C4-2B (cell line): Measurements from ENCODE around the gene UGT2A3.

Experiments
- ZFX ChIP-seq: fragments of 450-650 bp; IDR thresholded peaks from 2 replicates; pipeline ENCODE4 v1.6.1; 2017
- TF ChIP-seq, protein P1 (sequence below): fragments of 450-650 bp; conservative IDR thresholded peaks from 2 replicates; pipeline ENCODE4 v1.5.1; 2017; ENCODE audit warnings: mild to moderate bottlenecking

- TF ChIP-seq, protein P1, sequence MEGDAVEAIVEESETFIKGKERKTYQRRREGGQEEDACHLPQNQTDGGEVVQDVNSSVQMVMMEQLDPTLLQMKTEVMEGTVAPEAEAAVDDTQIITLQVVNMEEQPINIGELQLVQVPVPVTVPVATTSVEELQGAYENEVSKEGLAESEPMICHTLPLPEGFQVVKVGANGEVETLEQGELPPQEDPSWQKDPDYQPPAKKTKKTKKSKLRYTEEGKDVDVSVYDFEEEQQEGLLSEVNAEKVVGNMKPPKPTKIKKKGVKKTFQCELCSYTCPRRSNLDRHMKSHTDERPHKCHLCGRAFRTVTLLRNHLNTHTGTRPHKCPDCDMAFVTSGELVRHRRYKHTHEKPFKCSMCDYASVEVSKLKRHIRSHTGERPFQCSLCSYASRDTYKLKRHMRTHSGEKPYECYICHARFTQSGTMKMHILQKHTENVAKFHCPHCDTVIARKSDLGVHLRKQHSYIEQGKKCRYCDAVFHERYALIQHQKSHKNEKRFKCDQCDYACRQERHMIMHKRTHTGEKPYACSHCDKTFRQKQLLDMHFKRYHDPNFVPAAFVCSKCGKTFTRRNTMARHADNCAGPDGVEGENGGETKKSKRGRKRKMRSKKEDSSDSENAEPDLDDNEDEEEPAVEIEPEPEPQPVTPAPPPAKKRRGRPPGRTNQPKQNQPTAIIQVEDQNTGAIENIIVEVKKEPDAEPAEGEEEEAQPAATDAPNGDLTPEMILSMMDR: no peak
- no peak for TF ChIP-seq ZFX
Measured at GRCh38 chr4:68905939-68906779, 45.4 kb downstream of the UGT2A3 start.
